ENCODE data around the gene EPOP. TPM values are rescaled to one million over a fixed set of nuclear protein-coding genes. Genes with fewer than 3 reads are reported as not detected.

EPOP gene
- total RNA-seq, 2 donors from 2014 or later, result 3.2 to 5.0 TPM

DNA sequence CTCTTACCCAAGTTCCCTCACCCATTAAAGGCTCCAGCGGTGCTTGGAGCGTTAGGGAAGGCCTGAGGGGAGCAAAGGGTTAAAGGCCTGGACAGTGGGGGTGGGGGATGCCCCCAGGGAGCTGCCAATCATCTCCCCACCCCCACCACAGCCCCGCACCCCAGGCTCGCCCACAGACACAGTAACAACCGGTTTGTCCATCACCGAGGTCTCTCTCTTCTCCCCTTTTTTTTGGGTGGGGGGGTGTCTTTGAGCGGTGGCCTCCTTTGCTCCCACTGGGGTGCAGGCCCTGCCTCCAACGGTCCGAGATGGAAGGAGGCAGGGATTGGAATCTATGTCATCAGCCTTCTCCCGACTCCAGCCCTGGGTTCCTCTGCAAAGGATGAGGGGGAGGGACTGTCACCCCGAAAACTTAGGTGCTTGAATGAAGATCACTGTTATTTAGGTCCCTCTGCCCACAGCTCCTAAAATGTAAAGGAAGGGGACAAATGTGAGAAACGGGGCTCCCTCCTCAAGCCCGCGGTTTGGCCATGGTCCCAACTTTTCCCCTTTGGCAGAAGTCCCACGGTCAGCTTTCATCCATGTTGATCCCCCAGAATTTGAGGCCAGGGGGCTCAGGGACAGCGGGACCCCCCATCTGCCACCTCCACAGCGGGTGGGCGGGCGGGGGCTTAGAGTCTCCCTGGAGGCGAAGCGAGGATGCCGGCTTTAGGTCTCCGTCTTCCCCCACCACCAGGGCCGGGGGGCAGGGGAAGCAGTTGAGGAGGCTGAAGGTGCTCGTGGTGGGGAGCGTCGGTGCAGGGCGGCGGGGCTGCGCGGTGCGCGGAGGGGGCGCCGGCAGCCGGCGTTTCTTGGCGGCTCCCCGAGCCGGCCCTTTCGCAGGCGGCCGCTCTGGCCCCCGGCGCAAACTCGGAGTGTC, 1.7 kb downstream of the EPOP start:
- no peak for DNase-seq
- Histone ChIP-seq H3K4me3 (ENCODE audit: low read length) (peak overlapping the region; percentile 78), H3K27me3 (ENCODE audit: control insufficient read depth, insufficient read depth, low read length, poor library complexity, severe bottlenecking) (peaks cover 77% of the 10 kb centered on the region), H3K27ac (ENCODE audit: low read depth, low read length) (no peak overlapping the region), H3K9ac (ENCODE audit: extremely low read depth, low read length, poor library complexity, severe bottlenecking) (peak overlapping the region; percentile 1), H3K9me3 (ENCODE audit: control insufficient read depth, low read length) (no peaks in the 10 kb centered on the region), H3K36me3 (ENCODE audit: control insufficient read depth, insufficient read depth, low read length) (no peaks in the 10 kb centered on the region), H3K4me1 (ENCODE audit: control insufficient read depth, insufficient read depth, low read length) (peaks cover 17% of the 10 kb centered on the region)
- H3K4me3 Mint-ChIP-seq, result peak overlapping the region; percentile 40
- H3K27ac Mint-ChIP-seq, result no peak overlapping the region
- WGBS, 2 experiments (ENCODE audit: insufficient coverage in 1 of 2, insufficient read length in 1 of 2), result 3 to 5% methylated on average over 5 to 37 of the region's 46 CpGs
- H3K36me3 Mint-ChIP-seq (ENCODE audit: low read depth), result no peaks in the 10 kb centered on the region
- TF ChIP-seq, protein P1, sequence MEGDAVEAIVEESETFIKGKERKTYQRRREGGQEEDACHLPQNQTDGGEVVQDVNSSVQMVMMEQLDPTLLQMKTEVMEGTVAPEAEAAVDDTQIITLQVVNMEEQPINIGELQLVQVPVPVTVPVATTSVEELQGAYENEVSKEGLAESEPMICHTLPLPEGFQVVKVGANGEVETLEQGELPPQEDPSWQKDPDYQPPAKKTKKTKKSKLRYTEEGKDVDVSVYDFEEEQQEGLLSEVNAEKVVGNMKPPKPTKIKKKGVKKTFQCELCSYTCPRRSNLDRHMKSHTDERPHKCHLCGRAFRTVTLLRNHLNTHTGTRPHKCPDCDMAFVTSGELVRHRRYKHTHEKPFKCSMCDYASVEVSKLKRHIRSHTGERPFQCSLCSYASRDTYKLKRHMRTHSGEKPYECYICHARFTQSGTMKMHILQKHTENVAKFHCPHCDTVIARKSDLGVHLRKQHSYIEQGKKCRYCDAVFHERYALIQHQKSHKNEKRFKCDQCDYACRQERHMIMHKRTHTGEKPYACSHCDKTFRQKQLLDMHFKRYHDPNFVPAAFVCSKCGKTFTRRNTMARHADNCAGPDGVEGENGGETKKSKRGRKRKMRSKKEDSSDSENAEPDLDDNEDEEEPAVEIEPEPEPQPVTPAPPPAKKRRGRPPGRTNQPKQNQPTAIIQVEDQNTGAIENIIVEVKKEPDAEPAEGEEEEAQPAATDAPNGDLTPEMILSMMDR (conservative IDR thresholded peaks at IDR 0.05), result no peak
- H3K4me1 Mint-ChIP-seq, result peaks cover 17% of the 10 kb centered on the region
- H3K9me3 Mint-ChIP-seq, result no peaks in the 10 kb centered on the region
- peaks cover 82% of the 10 kb centered on the region for H3K27me3 Mint-ChIP-seq (ENCODE audit: insufficient read depth)

DNA sequence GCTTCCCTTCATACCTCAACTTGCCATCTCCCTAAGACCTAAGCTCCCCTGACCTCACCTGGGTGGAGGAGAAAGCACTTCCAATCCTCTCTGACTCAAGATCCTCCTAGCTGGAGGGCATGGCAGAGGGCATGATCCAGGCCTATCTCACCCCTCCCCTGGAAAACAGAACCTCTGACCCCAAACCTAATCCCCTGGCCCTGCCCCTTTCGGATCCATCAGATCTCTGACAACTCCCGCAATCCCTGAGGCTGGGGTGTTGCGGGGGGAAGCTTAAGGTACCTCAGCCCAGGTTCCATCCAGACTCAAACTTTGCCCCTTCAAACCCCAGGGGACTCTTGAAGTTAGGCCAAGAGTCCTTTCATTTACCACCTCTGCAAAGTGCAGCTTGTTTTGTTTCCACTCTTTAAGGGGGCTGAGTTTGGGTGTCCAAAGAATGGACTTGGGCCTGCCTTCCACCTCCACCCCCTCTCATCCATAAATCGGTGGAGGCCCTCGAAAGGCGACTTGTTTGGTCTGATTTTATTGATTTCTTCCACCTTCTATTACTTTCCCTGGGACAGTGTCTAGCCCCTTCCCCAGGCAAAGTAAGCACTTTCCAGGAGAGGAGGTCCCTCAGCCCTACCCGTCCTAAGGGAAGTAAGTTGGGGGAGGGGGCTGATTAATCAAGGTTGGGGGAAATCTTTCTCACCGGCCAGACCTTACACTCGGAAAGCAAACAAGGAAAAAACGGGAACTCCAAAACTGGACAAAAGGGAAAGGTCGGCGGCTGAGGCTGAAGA, 2.6 kb downstream of the EPOP start:
- Mint-ChIP-seq H3K36me3 (ENCODE audit: low read depth) (no peaks in the 10 kb centered on the region), H3K9me3 (no peaks in the 10 kb centered on the region), H3K4me1 (peaks cover 17% of the 10 kb centered on the region), H3K27ac (no peak overlapping the region), H3K4me3 (peak overlapping the region; percentile 36), H3K27me3 (ENCODE audit: insufficient read depth) (peaks cover 91% of the 10 kb centered on the region)
- no peak for DNase-seq
- H3K9me3 ChIP-seq (ENCODE audit: control insufficient read depth, low read length), result no peaks in the 10 kb centered on the region
- H3K4me1 ChIP-seq (ENCODE audit: control insufficient read depth, insufficient read depth, low read length), result peaks cover 17% of the 10 kb centered on the region
- TF ChIP-seq, protein P1 (conservative IDR thresholded peaks at IDR 0.05), result no peak
- peak overlapping the region; percentile 1 for H3K9ac ChIP-seq (ENCODE audit: extremely low read depth, low read length, poor library complexity, severe bottlenecking)
- no peaks in the 10 kb centered on the region for H3K36me3 ChIP-seq (ENCODE audit: control insufficient read depth, insufficient read depth, low read length)
- 25 to 37% methylated on average over 7 to 12 of the region's 12 CpGs for WGBS, 2 experiments (ENCODE audit: insufficient coverage in 1 of 2, insufficient read length in 1 of 2)
- peak overlapping the region; percentile 78 for H3K4me3 ChIP-seq (ENCODE audit: low read length)
- peaks cover 80% of the 10 kb centered on the region for H3K27me3 ChIP-seq (ENCODE audit: control insufficient read depth, insufficient read depth, low read length, poor library complexity, severe bottlenecking)
- no peak overlapping the region for H3K27ac ChIP-seq (ENCODE audit: low read depth, low read length)

DNA sequence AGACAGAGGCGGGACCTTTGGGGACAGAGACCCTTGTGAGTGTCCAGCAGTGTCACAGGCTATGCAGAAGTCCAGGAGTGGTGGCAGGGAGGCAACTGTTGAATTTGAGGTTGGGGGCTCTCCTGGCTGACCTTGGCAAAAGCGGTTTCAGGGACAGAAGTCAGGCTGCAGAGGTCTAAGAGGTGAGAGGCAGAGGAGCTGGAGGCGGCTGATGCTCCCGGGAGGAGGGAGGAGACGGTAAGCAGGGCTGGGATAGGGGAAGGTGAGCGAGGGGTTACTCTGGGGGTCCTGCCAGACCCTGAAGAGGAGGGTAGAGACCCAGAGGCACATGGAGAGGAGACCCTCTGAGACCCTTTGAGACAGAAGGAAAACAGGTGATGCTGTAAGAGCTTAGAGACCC, 5.2 kb downstream of the EPOP start:
- H3K27ac ChIP-seq (ENCODE audit: low read depth, low read length), result no peak overlapping the region
- H3K27me3 Mint-ChIP-seq (ENCODE audit: insufficient read depth), result peaks cover 72% of the 10 kb centered on the region
- peaks cover 66% of the 10 kb centered on the region for H3K27me3 ChIP-seq (ENCODE audit: control insufficient read depth, insufficient read depth, low read length, poor library complexity, severe bottlenecking)
- H3K9ac ChIP-seq (ENCODE audit: extremely low read depth, low read length, poor library complexity, severe bottlenecking), result no peak overlapping the region
- H3K4me3 Mint-ChIP-seq, result no peak overlapping the region
- H3K4me1 ChIP-seq (ENCODE audit: control insufficient read depth, insufficient read depth, low read length), result peaks cover 17% of the 10 kb centered on the region
- H3K9me3 ChIP-seq (ENCODE audit: control insufficient read depth, low read length), result no peaks in the 10 kb centered on the region
- H3K4me3 ChIP-seq (ENCODE audit: low read length), result no peak overlapping the region
- no peaks in the 10 kb centered on the region for H3K9me3 Mint-ChIP-seq
- WGBS, 2 experiments (ENCODE audit: insufficient coverage in 1 of 2, insufficient read length in 1 of 2), result 33 to 42% methylated on average over 5 to 6 of the region's 6 CpGs
- no peak for DNase-seq
- no peak overlapping the region for H3K27ac Mint-ChIP-seq
- peaks cover 17% of the 10 kb centered on the region for H3K4me1 Mint-ChIP-seq
- TF ChIP-seq, protein P1 (conservative IDR thresholded peaks at IDR 0.05), result no peak
- no peaks in the 10 kb centered on the region for H3K36me3 Mint-ChIP-seq (ENCODE audit: low read depth)
- no peaks in the 10 kb centered on the region for H3K36me3 ChIP-seq (ENCODE audit: control insufficient read depth, insufficient read depth, low read length)

Measured in endodermal cell (in vitro differentiated cells).